OCI-LY7 (cell line): Measurements from ENCODE around the gene TPBG.

ENCODE experiments used
- EZH2phosphoT487 ChIP-seq: fragments of 200-600 bp; sonication (generic); IDR thresholded peaks from 2 replicates; pipeline ENCODE4 v1.6.1; 2018; ENCODE audit warnings: low read depth, borderline replicate concordance, mild to moderate bottlenecking, mixed run types, antibody characterized with exemption, low read length, moderate library complexity, mixed read lengths
- TF ChIP-seq, protein P1 (sequence below): fragments of 200-600 bp; sonication (generic); conservative IDR thresholded peaks from 2 replicates; pipeline ENCODE4 v1.5.1; 2014; ENCODE audit warnings: mild to moderate bottlenecking, antibody characterized with exemption, low read length, moderate library complexity, mixed read lengths

DNA sequence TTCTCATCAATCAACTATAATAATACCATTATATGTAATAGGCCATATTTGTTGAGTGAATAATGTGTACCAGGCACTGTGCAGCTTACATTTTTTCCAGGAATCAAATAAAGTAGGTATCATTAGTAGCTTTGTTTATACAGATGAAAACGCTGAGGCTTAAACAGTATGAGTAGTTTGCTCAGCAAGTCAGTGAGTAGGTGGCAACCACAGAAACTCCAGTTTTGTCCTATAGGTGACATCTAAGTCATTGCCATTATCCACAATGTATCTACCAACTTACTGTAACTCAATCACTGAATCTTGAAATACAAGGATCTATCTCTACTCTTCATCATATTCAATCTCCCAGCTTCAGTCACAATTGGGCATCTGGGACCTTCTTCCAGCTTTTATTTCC is 29.8 kb upstream of the TPBG start:
- TF ChIP-seq, protein P1, sequence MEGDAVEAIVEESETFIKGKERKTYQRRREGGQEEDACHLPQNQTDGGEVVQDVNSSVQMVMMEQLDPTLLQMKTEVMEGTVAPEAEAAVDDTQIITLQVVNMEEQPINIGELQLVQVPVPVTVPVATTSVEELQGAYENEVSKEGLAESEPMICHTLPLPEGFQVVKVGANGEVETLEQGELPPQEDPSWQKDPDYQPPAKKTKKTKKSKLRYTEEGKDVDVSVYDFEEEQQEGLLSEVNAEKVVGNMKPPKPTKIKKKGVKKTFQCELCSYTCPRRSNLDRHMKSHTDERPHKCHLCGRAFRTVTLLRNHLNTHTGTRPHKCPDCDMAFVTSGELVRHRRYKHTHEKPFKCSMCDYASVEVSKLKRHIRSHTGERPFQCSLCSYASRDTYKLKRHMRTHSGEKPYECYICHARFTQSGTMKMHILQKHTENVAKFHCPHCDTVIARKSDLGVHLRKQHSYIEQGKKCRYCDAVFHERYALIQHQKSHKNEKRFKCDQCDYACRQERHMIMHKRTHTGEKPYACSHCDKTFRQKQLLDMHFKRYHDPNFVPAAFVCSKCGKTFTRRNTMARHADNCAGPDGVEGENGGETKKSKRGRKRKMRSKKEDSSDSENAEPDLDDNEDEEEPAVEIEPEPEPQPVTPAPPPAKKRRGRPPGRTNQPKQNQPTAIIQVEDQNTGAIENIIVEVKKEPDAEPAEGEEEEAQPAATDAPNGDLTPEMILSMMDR, result no peak
- TF ChIP-seq EZH2phosphoT487, result no peak
